K562 (cell line): Measurements from ENCODE around the gene LPIN1.

ENCODE experiments used
- ARNT ChIP-seq, 2 experiments: fragments of 450-650 bp; IDR thresholded peaks; 2 replicates each; pipeline ENCODE4 v1.6.1; 2016; ENCODE audit warnings: mild to moderate bottlenecking in 1 of 2
- CHD4 ChIP-seq: fragments of 200-600 bp; sonication (generic); IDR thresholded peaks from 3 replicates; pipeline ENCODE4 v1.6.1; 2012; ENCODE audit warnings: low read depth, mild to moderate bottlenecking, mixed read lengths, low read length, inconsistent platforms; ENCODE audit not compliant: insufficient read depth, insufficient replicate concordance, poor library complexity, severe bottlenecking
- HDAC6 ChIP-seq: IDR thresholded peaks from 2 replicates; pipeline ENCODE4 v1.6.1; 2012; ENCODE audit warnings: low read depth, mild to moderate bottlenecking, control low read depth, inconsistent platforms, low read length, moderate library complexity
- RCOR1 ChIP-seq, 2 experiments: IDR thresholded peaks; 2 replicates each; pipeline ENCODE4 v1.6.1; 2012; ENCODE audit warnings: low read depth in 2 of 2, low read length in 2 of 2, borderline replicate concordance in 1 of 2, improper control_type of control experiment in 1 of 2
- ZNF444 ChIP-seq: fragments of 250-450 bp; sonication (Bioruptor Pico); IDR thresholded peaks from 2 replicates; pipeline ENCODE4 v1.4.0; 2020; ENCODE audit warnings: mild to moderate bottlenecking, moderate library complexity
- TF ChIP-seq, protein P1 (sequence below), 3 experiments: IDR thresholded peaks in 2 of 3; conservative IDR thresholded peaks in 1 of 3; 2 replicates each; pipeline ENCODE4 v1.5.1; 2011 to 2012; ENCODE audit warnings: low read length in 3 of 3, mild to moderate bottlenecking in 3 of 3, control low read depth in 2 of 3, improper control_type of control experiment in 1 of 3, inconsistent platforms in 1 of 3, low read depth in 1 of 3, mixed read lengths in 1 of 3, moderate library complexity in 1 of 3; ENCODE audit not compliant: insufficient read depth in 2 of 3
- TF ChIP-seq, protein P2 (sequence below): fragments of 450-650 bp; IDR thresholded peaks from 2 replicates; pipeline ENCODE4 v1.6.1; 2016; ENCODE audit warnings: borderline replicate concordance

DNA sequence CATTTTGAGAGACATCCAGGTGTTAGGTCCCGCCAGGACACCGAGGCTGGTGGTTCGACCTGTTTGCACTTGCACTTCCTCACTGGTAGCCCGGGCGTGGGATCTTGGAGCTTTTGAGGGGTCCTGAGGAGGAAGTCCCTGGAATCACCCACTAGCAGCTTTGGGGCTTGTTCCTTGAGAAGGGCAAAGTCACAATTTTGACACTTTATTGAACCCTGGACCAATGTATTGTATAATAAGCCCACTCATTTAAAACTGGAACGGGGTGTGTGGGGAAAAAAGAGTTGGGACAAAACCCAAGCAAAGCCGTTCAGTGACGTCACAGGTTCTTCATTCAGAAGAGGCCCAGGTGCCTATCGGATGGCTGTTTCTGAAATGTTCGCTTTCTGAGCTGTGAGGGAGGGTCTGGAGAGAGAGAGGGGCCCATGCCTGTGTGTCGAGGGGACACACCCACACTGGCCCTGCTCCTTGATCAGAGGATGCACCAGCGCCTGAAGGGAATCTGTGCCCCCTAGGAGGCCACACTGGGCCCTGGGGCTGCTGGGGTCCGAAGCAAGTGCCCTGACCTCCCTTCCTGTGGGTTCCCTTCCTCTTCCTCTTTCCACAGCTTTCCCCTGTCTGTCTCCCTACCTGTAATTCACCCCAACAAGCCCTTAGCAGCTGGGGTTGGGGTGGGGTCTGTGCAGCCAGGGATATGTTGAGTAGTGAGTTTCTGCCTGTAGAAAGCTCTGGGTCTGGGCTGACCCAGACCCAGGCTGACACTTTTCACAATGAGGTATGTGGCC is 2.6 kb downstream of the LPIN1 start:
- no peak for TF ChIP-seq CHD4
- TF ChIP-seq, protein P1, sequence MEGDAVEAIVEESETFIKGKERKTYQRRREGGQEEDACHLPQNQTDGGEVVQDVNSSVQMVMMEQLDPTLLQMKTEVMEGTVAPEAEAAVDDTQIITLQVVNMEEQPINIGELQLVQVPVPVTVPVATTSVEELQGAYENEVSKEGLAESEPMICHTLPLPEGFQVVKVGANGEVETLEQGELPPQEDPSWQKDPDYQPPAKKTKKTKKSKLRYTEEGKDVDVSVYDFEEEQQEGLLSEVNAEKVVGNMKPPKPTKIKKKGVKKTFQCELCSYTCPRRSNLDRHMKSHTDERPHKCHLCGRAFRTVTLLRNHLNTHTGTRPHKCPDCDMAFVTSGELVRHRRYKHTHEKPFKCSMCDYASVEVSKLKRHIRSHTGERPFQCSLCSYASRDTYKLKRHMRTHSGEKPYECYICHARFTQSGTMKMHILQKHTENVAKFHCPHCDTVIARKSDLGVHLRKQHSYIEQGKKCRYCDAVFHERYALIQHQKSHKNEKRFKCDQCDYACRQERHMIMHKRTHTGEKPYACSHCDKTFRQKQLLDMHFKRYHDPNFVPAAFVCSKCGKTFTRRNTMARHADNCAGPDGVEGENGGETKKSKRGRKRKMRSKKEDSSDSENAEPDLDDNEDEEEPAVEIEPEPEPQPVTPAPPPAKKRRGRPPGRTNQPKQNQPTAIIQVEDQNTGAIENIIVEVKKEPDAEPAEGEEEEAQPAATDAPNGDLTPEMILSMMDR (IDR thresholded peaks at IDR 0.05 in 2 of 3, conservative IDR thresholded peaks at IDR 0.05 in 1 of 3; ENCODE audit: insufficient read depth in 2 of 3, low read depth in 1 of 3, low read length in 3 of 3), result no peak
- TF ChIP-seq ARNT (IDR thresholded peaks at IDR 0.05), result no peak
- TF ChIP-seq ZNF444, result no peak
- no peak for TF ChIP-seq RCOR1 (IDR thresholded peaks at IDR 0.05; ENCODE audit: borderline replicate concordance in 1 of 2, low read depth in 2 of 2, low read length in 2 of 2)
- TF ChIP-seq HDAC6, result no peak
- TF ChIP-seq, protein P2, sequence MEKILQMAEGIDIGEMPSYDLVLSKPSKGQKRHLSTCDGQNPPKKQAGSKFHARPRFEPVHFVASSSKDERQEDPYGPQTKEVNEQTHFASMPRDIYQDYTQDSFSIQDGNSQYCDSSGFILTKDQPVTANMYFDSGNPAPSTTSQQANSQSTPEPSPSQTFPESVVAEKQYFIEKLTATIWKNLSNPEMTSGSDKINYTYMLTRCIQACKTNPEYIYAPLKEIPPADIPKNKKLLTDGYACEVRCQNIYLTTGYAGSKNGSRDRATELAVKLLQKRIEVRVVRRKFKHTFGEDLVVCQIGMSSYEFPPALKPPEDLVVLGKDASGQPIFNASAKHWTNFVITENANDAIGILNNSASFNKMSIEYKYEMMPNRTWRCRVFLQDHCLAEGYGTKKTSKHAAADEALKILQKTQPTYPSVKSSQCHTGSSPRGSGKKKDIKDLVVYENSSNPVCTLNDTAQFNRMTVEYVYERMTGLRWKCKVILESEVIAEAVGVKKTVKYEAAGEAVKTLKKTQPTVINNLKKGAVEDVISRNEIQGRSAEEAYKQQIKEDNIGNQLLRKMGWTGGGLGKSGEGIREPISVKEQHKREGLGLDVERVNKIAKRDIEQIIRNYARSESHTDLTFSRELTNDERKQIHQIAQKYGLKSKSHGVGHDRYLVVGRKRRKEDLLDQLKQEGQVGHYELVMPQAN, result no peak
